GM21367 (cell line): Measurements from ENCODE around the gene TIMMDC1.
A peak's percentile ranks its signal among the peaks of the same experiment; 100 is the strongest.

ENCODE experiments used
- ATAC-seq: cut with Tn5 transposase; IDR thresholded peaks from one replicate; pipeline ENCODE4 v1.9.1; 2021; ENCODE audit not compliant: unreplicated experiment

TIMMDC1 gene, protein sequence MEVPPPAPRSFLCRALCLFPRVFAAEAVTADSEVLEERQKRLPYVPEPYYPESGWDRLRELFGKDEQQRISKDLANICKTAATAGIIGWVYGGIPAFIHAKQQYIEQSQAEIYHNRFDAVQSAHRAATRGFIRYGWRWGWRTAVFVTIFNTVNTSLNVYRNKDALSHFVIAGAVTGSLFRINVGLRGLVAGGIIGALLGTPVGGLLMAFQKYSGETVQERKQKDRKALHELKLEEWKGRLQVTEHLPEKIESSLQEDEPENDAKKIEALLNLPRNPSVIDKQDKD

DNA sequence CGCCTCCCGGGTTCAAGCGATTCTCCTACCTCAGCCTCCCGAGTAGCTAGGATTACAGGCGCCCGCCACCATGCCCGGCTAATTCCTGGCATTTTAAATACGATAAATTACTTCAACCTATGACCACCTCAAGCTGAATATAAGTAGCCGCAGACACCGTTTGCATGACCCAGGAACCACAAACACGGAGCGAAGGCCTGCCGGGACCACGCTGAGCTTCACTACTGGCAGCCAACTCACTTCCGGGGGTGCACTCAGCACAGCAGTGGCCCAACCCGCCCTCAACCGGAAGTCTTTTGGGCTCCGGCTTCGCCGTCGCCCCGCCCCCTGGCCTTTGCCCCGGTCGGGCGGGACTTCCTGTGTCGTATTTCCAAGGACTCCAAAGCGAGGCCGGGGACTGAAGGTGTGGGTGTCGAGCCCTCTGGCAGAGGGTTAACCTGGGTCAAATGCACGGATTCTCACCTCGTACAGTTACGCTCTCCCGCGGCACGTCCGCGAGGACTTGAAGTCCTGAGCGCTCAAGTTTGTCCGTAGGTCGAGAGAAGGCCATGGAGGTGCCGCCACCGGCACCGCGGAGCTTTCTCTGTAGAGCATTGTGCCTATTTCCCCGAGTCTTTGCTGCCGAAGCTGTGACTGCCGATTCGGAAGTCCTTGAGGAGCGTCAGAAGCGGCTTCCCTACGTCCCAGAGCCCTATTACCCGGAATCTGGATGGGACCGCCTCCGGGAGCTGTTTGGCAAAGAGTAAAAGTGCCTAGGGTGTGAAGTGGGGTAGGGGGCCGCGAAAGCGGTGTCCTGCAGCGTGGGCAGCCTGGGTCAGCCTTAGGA, at the start of gene TIMMDC1:
Gene TIMMDC1, plus strand, starts transcription at position 362 of the 826 bp plus-strand sequence. Its CDS starts 187 bp downstream, at position 549.
- peak; percentile 98 for ATAC-seq

DNA sequence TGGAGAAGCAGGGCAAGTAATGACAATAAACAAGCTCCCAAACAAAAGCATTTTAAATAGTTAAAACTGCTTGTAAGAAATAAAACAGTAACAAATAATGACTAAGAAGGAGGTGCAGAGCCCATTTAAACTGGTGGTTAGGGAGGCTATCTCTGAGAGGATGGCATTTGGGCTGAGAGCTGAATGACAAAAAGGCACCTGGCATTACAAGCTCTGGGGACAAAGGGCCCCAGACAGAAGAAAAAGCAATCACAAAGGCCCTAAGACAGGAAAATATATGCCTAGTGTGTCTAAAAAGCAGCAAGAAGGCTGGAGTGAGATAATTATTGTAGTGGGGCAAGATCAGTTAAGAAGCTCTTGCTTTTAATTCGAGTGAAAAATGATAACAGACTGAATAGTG, 44.5 kb upstream of the TIMMDC1 start:
- no peak for ATAC-seq

DNA sequence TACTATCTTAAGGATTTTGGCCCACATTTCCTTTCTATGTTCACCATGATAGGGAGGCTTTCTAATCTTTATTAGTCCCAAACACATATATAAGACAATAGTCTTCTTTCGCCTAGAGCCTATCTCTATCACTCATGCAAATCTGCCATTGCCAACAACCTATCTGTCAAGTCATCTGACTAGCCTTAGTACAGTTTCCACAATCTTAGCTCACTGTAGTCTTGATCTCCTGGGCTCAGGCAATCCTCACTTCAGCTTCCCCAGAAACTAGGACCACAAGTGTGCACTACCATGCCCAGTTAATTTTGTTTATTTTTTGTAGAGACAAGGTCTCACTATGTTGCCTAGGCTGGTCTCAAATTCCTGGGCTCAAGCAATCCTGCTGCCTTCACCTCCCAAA, 41.9 kb upstream of the TIMMDC1 start:
- no peak for ATAC-seq

DNA sequence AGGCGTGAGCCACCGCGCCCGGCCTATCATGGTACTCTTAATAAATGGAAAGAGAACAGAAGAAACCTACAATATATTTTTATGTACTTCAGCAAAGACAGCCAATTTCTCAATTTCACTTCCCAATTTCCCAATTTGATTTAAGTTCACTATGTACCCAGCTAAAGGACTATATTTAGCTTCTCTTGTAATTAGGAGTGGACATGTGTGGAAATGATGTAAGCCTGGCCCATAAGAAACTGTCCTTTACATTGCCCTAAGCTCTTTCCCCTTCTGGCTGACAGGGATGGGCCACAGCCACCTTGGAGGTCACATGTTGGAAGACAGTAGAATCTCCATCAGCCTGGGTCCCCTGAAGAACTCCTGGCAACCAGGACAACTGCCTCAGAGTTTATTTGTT, 41.1 kb upstream of the TIMMDC1 start:
- no peak for ATAC-seq

DNA sequence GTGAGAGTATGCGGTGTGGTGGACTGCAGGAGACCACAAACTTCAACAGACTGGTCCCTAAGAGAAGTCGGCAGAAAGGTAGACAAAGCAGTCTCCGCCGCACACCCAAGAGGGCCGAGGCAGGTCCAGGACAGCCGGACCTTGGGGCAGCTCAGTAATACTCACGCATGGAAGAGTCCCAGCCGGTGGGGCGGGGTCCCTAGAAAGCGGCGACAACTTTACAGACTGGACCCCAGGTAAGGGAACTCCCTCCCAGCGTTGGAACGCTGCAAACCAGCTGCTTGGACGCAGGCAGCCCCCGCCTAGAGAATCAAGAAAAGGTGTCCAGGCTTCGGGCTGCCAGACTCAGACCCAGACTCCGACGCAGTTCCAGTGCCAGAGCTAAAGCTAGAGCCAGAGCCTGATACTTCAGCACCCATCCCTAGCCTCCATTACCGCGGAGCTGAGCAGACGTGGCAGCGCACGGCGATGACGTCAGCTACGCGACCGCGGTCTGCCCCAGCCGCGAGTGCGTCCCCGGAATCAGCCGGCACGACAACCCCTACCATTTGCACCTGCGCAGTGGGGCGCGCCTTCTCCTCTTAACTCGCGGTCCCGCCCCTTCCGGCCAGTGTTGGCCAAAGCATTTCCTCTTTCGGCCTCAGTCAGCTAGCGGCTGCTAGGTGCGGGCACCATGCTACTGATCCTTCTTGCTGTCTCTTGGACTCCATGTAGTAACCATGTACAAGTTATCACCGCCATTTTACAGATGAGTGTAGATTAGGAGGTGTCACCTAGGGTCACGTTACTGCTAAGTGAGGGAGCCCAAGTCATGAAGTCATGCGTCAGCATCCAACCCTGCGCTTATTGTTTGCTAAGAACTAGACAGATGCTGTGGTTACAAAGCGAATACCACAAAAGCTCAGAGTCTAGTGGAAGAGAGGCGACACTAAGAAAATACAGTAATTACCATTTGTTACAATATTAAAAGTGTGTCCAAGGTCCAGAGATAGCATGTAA, 34.9 kb upstream of the TIMMDC1 start, which contains the start of gene TMEM39A:
Gene TMEM39A, minus strand, starts transcription at position 445 of the 999 bp plus-strand sequence. CDS start 1,541 bp downstream, outside the sequence.
- peak; percentile 88 for ATAC-seq

DNA sequence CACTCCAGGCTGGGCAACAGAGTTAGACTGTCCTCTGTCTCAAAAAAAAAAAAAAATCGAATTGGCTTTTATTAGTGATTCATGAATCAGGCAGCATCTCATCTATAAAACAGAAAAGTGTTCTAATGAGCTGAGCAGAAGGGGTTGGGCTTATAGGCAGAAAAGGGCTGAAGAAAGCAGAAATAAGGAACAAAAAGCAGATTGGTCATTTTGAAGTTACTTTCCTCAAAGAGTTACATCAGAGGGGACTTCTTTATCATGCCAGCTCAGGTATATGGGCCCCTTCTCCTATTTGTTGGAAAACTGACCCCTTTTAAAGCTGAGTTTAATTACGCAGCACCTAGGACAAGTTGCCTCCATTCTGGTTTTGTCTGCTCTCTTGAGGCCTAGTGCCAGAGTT, 30.3 kb upstream of the TIMMDC1 start:
- no peak for ATAC-seq

DNA sequence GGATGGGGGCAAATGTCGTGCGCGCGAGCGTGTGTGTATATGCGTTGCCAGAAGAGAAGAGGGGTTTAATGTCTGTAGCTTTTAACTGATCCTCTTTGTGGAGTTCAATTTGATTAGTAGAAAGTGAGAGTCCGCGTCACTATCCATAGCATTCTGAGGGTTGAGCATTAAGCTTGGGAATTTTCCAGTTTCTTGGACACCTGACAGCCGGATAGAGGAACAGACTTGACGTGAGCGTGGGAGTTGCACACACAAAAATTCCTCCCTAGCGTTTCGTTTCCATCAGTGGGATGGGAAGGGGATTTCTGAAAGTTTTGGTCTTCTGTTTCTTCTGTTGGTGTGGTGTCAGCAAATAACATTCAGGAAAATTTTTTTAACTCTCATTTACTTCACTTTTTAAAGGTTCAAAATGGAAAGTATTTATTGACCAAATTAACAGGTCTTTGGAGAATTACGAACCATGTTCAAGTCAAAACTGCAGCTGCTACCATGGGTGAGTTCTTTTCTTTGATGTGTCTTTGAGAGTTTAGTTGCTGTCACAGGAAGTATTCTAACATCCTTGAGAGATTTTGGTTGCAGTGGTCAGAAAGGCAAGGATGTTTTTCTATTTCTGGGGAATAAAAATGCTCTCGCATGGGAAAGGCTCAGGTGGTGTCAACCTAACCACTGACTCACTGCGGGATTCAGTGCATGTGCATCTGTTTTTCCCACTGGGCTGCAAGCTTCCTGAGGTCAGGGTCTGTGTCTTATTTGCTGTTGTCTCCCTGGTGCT, 28.7 kb upstream of the TIMMDC1 start:
- no peak for ATAC-seq

DNA sequence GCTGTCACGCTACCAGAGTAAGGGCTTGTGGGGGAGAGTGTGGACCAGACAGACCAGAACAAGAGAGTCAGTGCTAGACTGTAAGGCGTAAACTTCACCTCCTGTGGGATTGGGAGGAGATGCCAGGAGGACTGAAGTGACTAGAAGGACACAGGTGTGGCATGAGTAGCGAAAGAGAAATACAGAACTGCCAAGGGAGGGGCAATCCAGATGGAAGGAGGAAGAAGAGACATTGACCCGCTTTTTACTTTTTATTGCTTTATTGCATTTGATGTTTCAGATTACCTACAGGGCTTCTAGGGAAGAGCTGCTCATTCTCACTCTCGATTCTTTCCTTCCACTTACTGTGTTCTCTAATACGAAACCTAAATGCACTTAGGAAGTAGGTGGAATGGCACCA, 27.5 kb upstream of the TIMMDC1 start:
- ATAC-seq, result no peak

DNA sequence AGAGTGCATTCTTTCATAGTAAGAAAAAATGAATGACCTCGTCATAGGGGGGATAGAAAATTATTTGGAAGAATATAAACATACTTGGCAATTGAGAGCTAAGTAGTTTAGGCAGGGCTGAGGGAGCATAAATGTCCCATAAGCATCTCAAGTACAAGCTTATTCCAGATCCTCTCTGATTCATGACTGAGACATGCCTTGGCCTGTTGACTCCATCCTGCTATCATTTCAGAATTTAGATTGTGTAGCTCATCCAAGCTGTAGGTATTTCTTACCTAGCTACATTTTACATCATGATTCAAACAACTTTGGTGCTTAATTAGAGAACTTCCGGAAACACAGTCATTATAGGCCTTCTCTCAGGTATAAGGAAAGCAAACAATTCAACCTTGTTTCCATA, 17.3 kb upstream of the TIMMDC1 start:
- ATAC-seq, result no peak

DNA sequence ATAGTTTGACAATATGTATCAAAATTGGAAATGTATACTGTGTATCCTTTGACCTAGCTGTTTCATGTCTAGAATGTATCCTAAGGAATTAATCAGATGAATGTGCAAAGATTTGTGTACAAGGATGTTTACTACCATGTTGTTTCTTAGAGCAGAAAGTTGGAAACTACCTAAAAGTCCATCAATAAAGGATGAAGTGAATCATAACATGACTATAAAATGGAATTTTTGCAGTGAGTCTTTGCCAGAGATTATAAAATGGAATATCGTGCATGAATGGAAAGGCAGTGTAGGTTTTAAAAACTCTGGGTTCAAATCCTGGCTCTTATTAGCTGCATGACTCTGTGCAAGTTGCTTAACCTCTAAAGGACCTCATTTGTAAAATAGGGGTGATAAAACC, 15.2 kb upstream of the TIMMDC1 start:
- no peak for ATAC-seq

DNA sequence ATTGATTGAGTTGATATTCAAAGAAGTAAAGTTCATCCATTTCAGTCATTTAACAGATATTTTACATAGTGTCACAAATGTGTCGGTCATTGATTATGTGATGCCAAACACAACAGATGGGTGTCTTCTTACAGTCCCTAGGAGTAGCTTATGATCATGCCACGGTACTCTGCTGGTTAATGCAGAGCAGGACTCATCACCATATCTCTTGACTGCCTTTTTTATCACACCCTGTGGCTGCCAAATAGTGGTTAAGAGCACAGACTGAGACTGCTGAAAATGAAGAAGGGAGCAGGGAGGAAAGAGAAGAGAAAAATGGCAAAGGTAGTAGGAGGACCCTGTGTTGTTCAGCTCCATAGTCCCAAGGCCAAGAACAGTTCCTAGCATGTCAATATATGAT, 12.8 kb upstream of the TIMMDC1 start:
- no peak for ATAC-seq

DNA sequence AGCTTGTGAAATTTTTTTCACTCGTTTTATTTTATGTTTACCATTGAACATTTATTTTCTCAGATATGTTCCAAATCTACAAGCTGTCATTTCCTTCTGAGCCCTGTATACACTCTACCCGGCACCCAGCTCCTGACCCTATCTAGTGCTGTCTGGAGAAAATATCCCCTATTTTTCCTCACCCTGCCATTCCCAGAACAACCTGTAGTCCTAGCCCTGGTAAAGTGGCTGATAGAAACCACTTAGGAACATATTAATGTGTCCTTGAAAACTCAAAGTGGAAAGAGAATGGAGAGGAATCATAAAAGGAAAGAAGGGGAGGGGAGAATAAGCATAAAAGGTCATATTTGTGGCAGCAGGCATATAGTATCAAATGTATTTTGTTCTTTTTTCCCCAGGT, 8.2 kb upstream of the TIMMDC1 start:
- no peak for ATAC-seq

DNA sequence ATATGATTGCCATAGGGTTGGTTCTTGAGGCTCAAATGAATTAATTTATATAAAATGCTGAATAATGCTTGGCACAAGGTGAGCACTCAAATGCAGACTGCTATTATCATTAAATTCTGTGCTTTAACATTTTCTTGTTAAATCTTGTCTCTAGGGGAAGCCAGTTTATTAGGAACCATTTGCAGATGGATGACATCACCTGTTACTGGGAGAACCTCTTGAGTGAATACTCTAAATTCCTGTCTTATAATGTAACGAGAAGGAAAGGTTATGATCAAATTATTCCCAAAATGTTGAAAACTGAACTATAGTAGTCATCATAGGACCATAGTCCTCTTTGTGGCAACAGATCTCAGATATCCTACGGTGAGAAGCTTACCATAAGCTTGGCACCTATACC, 6.2 kb upstream of the TIMMDC1 start:
- ATAC-seq, result no peak

DNA sequence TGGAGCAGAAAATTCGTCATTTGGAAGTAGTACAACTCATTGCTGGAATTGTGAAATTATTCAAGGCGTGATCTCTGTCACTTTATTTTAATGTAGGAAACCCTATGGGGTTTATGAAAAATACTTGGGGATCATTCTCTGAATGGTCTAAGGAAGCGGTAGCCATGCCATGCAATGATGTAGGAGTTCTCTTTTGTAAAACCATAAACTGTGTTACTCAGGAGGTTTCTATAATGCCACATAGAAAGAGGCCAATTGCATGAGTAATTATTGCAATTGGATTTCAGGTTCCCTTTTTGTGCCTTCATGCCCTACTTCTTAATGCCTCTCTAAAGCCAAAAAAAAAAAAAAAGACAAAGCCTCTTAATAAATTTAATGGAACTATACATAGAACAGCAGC, 5.5 kb upstream of the TIMMDC1 start:
- ATAC-seq, result no peak

DNA sequence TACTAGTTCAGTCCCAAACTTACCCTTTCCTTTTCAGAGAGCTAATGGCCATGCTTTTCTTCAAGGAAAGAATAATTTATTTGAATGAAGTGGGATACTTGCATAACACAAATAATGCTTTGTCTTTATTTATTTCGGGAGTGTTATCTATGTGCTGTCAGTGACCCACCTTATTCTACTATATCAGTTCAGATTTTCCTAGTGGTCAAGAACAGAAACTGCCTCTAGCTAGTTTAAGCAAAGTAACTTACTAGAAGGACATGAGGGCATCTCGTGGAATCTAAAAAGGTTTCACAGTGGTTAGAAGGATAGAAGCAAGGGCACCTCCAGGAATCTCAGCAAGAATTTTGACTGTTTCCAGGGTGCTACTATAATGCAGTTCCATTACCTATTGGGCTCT, 3.8 kb upstream of the TIMMDC1 start:
- ATAC-seq, result no peak

DNA sequence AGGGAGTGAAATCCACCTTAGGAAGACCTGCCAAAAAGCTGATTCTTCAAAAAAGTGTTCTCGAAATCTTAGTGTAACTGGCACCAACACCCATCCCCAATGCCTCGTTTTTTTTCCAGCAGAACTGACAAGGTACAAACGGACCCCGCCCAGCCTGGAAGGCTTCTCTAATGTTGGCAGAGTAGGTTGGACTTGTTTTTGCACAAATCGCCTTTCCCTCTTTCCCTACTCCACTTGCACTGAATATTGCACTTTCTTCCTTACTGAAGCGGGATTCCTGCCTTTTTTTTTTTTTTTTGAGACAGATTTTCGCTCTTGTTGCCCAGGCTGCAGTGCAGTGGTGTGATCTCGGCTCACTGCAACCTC, 544 bp upstream of the TIMMDC1 start:
- ATAC-seq, result no peak

DNA sequence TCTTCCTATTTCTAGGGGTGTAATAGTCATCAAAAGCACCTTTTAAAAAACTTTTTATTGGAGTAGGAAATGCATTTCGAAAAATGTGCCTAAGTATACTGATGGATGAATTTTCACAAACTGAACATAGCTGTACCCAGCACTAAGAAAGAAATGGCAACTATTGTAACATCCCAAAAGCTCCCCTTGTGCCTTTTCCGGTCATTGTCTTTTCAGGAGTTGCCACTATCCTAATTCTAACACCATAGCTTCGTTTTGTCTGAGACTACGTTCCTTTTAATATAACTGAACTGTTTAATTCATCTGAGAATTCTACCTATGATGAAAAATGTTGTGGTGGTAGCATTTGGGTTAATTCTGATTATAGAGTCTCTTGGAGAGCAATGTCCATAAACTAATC, 1.9 kb downstream of the TIMMDC1 start:
- no peak for ATAC-seq

DNA sequence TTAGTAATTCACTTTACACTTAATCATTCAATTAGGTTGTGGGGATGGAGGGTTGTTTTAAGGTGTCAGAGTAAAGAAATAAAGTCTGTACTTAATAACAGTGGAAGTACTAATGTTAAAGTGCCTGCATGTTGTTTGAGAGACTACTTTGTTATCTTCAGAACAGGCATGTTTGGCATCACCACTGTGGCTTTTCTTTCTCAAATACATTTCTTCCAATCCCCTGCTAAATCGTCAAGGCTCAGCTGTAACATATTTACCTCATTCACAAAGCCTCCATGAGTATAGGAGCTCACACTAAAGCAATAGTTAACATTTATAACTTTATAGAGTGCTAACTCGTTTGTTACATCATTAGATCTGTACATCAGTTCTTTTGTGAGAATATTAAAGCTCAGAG, 2.6 kb downstream of the TIMMDC1 start:
- ATAC-seq, result no peak

DNA sequence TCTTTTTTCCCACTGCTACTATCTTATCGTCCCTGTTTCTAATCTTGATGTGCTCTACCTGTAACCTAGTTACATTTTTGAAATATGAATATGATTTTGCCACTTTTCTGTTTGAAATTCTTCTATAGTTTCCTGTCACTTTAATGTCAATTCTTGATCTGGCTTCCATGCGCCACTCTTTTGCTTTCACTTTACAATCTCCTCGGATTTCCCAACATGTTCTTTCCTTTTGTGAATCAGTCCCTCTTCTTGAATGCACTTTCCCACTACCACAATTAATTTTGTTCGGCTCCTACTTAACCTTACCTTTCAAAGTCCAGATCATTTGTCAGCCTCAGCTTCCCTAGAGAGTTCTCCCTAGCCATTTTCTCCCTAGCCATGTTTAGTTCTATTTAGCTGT, 8.3 kb downstream of the TIMMDC1 start:
- ATAC-seq, result no peak

DNA sequence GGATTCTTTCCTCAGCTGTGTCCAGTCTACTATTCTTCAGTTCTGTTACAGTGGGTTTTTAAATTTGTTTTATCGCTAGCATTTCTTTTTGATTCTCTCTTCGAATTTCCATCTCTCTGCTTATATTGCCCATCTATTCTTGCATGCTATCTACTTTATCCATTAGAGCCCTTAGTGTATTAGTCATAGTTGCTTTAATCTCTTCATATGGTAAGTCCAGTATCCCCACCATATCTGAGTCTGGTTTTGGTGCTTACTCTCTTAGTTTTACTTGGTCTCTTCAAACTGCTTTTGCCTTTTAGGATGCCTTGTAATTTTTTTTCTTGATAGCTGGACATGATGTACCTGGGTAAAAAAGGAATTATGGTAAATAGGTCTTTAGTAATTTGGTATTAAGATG, 9.1 kb downstream of the TIMMDC1 start:
- ATAC-seq, result no peak
